H1 (cell line): ENCODE measurements around the gene OSGEP. TPM values are rescaled to one million over a fixed set of nuclear protein-coding genes. Genes with fewer than 3 reads are reported as not detected.

ENCODE experiments used
- BACH1 ChIP-seq: IDR thresholded peaks from 2 replicates; pipeline ENCODE4 v1.6.1; 2012; ENCODE audit warnings: low read length, improper control_type of control experiment
- EP300 ChIP-seq, 2 experiments: IDR thresholded peaks; 1 replicate in 1 of 2; 2 replicates in 1 of 2; pipeline ENCODE4 v1.6.1; 2011 to 2012; ENCODE audit warnings: low read depth in 2 of 2, low read length in 2 of 2, mild to moderate bottlenecking in 2 of 2, borderline replicate concordance in 1 of 2, inconsistent platforms in 1 of 2, moderate library complexity in 1 of 2
- HDAC2 ChIP-seq, 2 experiments: fragments of 300-600 bp in 1 of 2; sonication (generic) in 1 of 2; IDR thresholded peaks; 2 replicates each; pipeline ENCODE4 v1.6.1; 2011 to 2012; ENCODE audit warnings: low read depth in 2 of 2, low read length in 2 of 2, mild to moderate bottlenecking in 2 of 2, moderate library complexity in 2 of 2, borderline replicate concordance in 1 of 2, inconsistent platforms in 1 of 2
- KDM4A ChIP-seq: IDR thresholded peaks from one replicate; pipeline ENCODE4 v1.7.1; 2012; ENCODE audit warnings: low read depth, mild to moderate bottlenecking, moderate library complexity, low read length, inconsistent platforms; ENCODE audit not compliant: severe bottlenecking
- PHF8 ChIP-seq: fragments of 200-600 bp; sonication (generic); conservative IDR thresholded peaks from 2 replicates; pipeline ENCODE4 v1.7.1; 2012; ENCODE audit warnings: low read depth, mild to moderate bottlenecking, inconsistent platforms, low read length, moderate library complexity
- POU5F1 ChIP-seq: IDR thresholded peaks from 2 replicates; pipeline ENCODE4 v1.6.1; 2011; ENCODE audit warnings: low read depth, mild to moderate bottlenecking, low read length, moderate library complexity
- TBP ChIP-seq: IDR thresholded peaks from 2 replicates; pipeline ENCODE4 v1.6.1; 2011; ENCODE audit warnings: low read depth, low read length, improper control_type of control experiment
- YY1 ChIP-seq: IDR thresholded peaks from 2 replicates; pipeline ENCODE4 v1.6.1; 2011; ENCODE audit warnings: low read depth, mild to moderate bottlenecking, low read length
- polyA plus RNA-seq, 7 experiments: library from polyadenylated mRNA; depleted of rRNA in 3 of 7; stranded (reverse) in 5 of 7; unstranded in 2 of 7; fragments of >200 nt in 5 of 7; fragments of 200-250 nt in 2 of 7; gene quantifications; 1 replicate in 5 of 7; 2 replicates in 1 of 7; 4 replicates in 1 of 7; pipeline versions ENCODE4 v1.2.1 to v1.2.3, GENCODE V29; 2011 to 2013; ENCODE audit warnings: missing spikeins in 2 of 7, mixed read lengths in 2 of 7
- total RNA-seq: library from RNA; stranded (reverse); fragmentation: NEBNext Ultra II Directional; extraction: Animal tissue kit (Norgen Biotek cat#: 25700); gene quantifications from 2 replicates; pipeline ENCODE4 v1.2.1, GENCODE V29; 2021

Gene OSGEP
- total and polyA plus RNA-seq, 2 of the 8 experiments (the other 6 are each of a cell fraction or from before 2014, with no cell fraction given) = 34.4 to 78.6 TPM

GRCh38 chr14:20498622-20499021 is 44.0 kb upstream of the OSGEP start (continued):
- TF ChIP-seq EP300 (IDR thresholded peaks at IDR 0.05; ENCODE audit: borderline replicate concordance in 1 of 2, low read depth in 2 of 2, low read length in 2 of 2) = no peak
- TF ChIP-seq YY1 = no peak
- no peak for TF ChIP-seq PHF8
- TF ChIP-seq POU5F1 = no peak
- TF ChIP-seq KDM4A = no peak
- no peak for TF ChIP-seq HDAC2 (IDR thresholded peaks at IDR 0.05; ENCODE audit: borderline replicate concordance in 1 of 2, low read depth in 2 of 2, low read length in 2 of 2)
- no peak for TF ChIP-seq BACH1
- TF ChIP-seq TBP = no peak
